Cortex of kidney (tissue), 1 donor: ENCODE results near the gene EPHA2.

Experiments used
- DNase-seq: peaks from one replicate; lab custom pipeline; 2025; lab: John Stamatoyannopoulos, UW

EPHA2 gene

GRCh38 chr1:16092097-16092922 lies 63.6 kb downstream of the EPHA2 start:
- no peak for DNase-seq

GRCh38 chr1:16091296-16091695 lies 64.6 kb downstream of the EPHA2 start:
- no peak for DNase-seq

- DNase-seq: no peak
Observed at GRCh38 chr1:16090076-16090826, 65.6 kb downstream of the EPHA2 start.

DNA sequence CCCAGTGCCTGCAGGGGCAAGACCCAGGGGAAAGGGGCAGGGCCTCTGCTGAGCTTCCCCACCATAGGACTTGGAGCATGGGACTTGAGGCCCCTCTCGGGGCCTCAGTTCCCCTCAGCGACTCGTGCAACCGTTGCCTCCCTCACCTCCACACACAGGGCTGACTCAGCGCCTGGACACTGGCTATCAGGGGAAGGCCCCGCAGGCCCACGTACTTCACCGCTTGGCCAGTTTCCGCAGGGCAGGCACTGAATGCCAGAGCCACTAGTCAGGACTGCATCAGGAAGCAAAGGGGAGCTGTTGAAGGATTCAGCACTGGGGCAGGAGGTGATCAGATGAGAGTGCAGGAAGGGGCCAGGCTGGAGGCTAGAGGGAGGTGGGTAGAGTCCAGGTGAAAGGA lies 66.9 kb downstream of the EPHA2 start:
- DNase-seq: no peak

DNA sequence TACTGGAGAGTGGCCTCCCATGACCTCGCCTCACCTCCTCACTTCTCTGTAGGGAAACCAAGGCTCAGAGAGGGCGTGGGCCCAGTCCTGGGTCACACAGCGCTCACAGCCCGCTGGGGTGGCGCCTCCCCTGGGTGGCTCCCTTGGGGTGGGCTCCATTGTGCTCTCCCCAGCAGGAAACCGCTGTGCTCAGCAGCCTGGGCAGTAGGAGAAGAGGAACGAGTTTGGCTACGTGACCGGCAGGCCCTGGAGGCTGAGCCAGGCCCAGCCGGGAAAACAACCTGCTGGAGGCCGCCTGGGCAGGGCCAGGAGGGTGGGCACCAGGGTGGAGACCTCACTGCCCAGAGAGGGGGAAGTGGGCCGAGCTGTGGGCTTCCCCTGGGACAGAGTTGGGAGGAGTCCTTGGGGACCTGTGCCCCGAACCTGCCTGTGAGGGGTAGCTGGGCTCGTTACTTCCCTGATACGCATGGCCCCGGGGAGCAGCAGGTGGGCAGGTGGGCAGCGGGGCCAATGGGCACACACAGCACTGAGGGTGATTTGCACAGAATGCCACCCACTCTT lies 67.4 kb downstream of the EPHA2 start:
- no peak for DNase-seq

DNA sequence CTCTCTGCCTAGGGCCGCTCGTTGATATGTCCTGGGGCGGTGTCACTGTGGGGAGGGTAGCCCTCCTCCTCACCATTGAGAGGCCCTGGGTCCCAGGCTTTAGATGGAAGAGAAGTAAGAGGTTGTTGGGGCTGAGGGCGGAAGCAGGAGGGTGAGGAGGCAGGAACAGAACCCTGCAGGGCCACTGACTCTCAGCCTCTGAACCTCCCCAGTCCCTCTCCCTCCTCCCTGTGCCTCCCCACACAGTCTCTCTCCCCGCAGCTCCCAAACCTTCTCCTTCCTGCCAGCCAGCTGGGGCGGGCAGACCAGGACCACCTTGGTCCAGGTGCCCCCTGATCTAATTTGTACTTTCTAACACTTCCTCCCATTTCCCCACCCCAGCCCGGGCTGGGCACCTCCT lies 68.1 kb downstream of the EPHA2 start:
- DNase-seq: no peak

DNA sequence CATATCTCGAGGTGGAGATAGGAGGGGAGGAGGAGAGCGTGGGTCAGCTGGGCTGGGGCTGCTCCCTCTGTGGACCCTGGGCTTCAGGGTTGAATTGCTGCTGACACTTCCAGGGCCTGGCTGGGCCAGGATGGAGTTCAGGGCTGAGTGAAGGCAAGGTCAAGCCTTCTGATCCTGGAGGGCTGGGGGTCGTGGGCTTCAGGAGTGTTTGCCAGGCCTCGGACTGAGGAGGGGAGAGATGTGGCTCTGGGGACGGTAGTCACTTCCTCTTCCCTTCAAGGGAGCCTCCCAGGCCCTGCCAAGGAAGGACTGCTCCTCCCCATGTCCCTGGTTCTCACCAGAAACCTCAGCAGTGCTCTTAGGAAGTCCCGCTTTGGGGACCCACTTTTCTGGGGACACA lies 70.3 kb downstream of the EPHA2 start:
- DNase-seq: no peak

DNA sequence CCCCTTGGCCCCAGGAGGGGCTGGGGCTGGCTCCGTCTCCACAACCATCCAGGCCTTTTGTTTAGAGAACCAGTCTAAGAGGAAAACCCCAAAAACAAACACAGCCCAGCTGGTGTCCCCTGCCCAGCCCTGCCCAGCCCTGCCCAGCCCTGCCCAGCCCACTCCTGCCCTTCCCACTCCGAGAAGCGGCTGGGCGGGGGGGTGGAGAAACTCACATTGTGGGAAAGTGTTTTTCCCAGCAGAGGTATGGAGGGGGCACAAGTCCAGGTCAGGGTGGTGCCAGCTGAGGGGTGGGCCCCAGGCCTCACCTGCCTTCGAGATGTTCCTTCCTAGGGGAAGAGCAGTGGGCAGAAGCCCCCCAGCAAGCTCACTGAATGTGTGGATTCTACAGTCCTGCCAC lies 72.4 kb downstream of the EPHA2 start:
- no peak for DNase-seq

DNA sequence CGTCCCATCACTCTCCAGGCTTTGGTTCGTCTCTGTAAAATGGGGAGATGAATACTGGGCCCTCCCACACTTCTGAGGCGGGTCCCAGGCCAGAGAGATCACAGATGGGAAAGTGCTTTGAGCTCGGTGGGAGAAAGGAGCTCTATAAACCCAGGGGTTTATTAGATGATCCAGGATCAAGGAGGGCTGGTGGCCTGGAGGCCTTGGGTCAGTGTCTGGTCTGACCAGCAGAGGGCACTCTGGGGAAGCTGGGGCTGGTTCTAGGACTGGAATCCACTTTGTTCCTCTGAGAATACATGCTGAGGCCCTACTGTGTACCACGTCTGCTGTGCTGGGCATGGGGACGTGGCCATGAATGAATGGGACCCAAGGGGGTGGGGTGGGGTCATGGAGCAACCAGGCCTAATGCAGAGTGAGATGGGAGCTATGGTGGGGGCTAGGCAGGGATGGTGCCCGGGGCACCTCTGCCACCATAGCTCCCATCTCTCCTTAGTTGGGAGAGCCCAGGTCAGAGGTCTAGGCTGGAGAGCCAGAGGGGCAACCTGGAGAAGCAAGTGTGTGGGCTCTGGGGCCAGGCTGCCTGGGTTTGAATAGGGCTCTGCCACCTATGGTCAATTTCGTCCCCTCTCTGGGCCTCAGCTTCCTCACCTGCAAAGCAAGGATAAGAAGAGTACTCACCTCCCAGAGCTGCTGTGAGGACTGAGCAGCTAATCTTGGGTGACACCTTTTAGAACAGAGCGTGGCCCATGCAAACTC lies 73.4 kb downstream of the EPHA2 start:
- no peak for DNase-seq

GRCh38 chr1:16081636-16082035 lies 74.2 kb downstream of the EPHA2 start:
- DNase-seq: no peak

GRCh38 chr1:16080422-16081150 lies 75.3 kb downstream of the EPHA2 start:
- DNase-seq: no peak

- no peak for DNase-seq
Observed at GRCh38 chr1:16078925-16079656, 76.8 kb downstream of the EPHA2 start.

DNA sequence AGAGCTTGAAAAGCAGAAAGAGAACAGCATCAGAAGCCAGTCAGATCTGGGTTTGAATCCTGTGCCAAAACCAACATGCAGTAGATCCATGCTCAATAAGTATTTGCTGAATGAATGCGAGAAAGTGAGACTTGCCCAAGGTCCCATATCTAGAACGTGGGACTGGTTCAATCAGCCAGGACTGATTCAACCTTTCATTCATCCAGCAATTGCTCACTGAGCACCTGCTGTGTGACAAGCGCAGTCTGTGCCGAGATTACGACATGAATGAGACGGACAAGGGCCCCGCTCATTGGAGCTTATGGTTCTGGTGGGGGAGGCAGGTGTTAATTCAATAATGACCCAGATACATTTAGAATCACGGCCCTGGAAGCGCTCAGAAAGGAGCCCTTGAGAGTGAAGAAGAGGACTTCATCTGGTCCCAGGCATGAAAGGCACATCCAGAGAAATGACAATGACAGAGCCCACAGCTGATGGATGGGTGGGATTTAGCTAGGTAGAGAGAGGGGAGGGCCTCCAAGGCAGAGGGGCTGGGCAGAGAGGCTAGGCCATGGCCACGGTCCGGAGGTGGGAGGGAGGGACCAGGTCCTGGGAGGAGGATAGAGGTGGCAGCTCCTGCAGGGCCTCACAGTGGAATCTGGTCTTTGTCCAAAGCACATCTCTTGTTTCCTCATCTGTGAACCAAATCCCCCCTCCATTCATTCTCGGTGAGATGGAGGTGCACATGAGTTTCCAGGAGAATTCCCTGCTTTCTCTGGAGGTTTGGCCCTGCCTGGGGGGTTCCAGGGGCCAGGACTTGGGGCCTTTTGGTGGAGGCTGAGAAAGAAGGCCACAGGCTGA lies 78.2 kb downstream of the EPHA2 start:
- DNase-seq: no peak

- no peak for DNase-seq
Observed at GRCh38 chr1:16076865-16077238, 79.0 kb downstream of the EPHA2 start.

- DNase-seq: no peak
Observed at GRCh38 chr1:16076031-16076864, 79.6 kb downstream of the EPHA2 start.

GRCh38 chr1:16075337-16076030 lies 80.4 kb downstream of the EPHA2 start:
- DNase-seq: no peak
